ENCODE data around the gene VCAM1. TPM values are rescaled to one million over a fixed set of nuclear protein-coding genes. Genes with fewer than 3 reads are reported as not detected.

Gene VCAM1
- total RNA-seq, 1 donor from 2014 or later = 8.2 TPM

- no peaks in the 10 kb centered on the region for H3K4me1 Mint-ChIP-seq (ENCODE audit: unreplicated experiment)
- DNase-seq (ENCODE audit: extremely low spot score, unreplicated experiment) = no peak
- H3K36me3 Mint-ChIP-seq (ENCODE audit: unreplicated experiment) = no peaks in the 10 kb centered on the region
These were observed 67.3 kb downstream of the VCAM1 start for GRCh38 chr1:100786870-100787269.

More at GRCh38 chr1:100786870-100787269, 67.3 kb downstream of the VCAM1 start:
- H3K27ac Mint-ChIP-seq (ENCODE audit: unreplicated experiment) = no peak overlapping the region
- peaks cover 14% of the 10 kb centered on the region for H3K27me3 Mint-ChIP-seq (ENCODE audit: unreplicated experiment)
- TF ChIP-seq, protein P1, sequence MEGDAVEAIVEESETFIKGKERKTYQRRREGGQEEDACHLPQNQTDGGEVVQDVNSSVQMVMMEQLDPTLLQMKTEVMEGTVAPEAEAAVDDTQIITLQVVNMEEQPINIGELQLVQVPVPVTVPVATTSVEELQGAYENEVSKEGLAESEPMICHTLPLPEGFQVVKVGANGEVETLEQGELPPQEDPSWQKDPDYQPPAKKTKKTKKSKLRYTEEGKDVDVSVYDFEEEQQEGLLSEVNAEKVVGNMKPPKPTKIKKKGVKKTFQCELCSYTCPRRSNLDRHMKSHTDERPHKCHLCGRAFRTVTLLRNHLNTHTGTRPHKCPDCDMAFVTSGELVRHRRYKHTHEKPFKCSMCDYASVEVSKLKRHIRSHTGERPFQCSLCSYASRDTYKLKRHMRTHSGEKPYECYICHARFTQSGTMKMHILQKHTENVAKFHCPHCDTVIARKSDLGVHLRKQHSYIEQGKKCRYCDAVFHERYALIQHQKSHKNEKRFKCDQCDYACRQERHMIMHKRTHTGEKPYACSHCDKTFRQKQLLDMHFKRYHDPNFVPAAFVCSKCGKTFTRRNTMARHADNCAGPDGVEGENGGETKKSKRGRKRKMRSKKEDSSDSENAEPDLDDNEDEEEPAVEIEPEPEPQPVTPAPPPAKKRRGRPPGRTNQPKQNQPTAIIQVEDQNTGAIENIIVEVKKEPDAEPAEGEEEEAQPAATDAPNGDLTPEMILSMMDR (IDR thresholded peaks at IDR 0.05) = no peak
- H3K9me3 Mint-ChIP-seq (ENCODE audit: unreplicated experiment) = peaks cover 7% of the 10 kb centered on the region
- no peak overlapping the region for H3K4me3 Mint-ChIP-seq (ENCODE audit: unreplicated experiment)

Other genes with a start within 250 kb of the VCAM1 start
- gene GPR88, start 181.6 kb upstream of the VCAM1 start, total RNA-seq = not detected in 2 replicates
- 32.5 and 33.6 TPM in 2 replicates for gene EXTL2, start 175.1 kb downstream of the VCAM1 start, total RNA-seq
- gene SLC30A7, start 176.3 kb downstream of the VCAM1 start, total RNA-seq = 38.3 and 39.3 TPM in 2 replicates